HG02759 (cell line): ENCODE results near the gene TIMM50.
"Not testable (repeated sequence)": the region's sequence is repeated elsewhere in the genome, so short reads cannot be mapped to it uniquely, and the experiment has no call there.

Experiments used
- ATAC-seq: cut with Tn5 transposase; IDR thresholded peaks from one replicate; pipeline ENCODE4 v1.9.1; 2021; ENCODE audit warnings: mild to moderate bottlenecking, moderate library complexity; ENCODE audit not compliant: unreplicated experiment

TIMM50 gene

DNA sequence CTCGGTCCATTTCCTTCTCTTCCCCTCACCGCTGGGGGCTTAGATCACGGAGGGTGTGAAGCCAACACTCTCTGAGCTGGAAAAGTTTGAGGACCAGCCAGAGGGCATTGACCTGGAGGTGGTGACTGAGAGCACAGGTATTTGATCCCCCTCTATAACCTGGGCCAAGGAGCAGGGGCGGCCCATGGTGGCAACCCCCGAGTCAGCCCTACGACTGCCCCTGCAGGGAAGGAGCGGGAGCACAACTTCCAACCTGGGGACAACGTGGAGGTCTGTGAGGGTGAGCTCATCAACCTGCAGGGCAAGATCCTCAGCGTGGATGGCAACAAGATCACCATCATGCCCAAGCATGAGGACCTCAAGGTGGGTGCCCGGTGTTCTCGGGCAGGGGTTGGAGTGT is 11.6 kb upstream of the TIMM50 start:
- no peak for ATAC-seq

DNA sequence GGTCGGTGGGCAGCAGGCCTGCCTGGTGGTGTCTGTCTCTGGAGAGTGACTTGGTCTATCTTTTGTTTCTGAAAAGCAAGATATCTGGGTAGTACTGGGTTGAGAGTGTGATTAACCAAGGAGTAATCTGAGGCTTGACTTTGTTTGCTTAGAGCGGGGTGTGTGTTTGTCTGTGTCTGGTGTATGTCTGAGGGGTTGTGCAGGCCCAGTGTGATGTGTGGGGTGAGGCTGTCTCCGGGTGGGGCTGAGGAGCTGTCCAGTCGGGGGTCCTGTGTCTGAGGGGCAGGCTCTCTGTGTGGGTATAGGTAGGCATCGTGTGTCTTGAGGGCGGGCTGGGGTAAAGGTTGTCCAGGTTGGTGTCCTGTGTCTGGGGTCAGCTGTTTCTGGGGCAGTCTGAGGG is 11.1 kb upstream of the TIMM50 start:
- no peak for ATAC-seq

DNA sequence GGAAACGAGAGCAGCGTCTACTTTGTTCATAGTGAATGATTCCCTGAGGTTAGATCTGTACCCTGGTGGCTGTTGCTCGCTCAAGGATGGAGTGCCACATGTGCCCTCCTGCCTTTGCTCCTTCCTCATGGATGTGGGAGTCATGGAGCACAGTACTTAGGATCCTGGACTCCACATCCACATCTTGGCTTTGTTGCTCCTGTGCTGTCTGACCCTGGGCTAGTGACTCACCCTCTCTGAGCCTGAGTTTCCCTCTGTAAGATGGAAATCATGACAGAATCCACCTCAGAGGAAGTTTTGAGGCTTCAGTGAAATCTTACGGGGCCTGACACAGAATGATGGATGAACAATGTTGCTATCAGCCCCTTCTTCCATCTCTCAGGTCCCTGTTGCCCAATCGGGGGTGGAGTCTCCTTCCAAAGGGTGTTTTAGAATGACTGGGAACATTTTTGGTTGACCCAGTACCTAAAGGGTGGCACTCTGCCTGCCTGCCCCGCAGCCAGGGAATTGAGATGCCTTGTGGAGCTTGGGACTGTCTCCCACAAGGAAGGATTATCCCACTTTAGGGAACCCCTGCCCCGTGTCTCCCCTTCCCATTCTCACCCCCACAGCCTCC is 9.8 kb upstream of the TIMM50 start:
- no peak for ATAC-seq

DNA sequence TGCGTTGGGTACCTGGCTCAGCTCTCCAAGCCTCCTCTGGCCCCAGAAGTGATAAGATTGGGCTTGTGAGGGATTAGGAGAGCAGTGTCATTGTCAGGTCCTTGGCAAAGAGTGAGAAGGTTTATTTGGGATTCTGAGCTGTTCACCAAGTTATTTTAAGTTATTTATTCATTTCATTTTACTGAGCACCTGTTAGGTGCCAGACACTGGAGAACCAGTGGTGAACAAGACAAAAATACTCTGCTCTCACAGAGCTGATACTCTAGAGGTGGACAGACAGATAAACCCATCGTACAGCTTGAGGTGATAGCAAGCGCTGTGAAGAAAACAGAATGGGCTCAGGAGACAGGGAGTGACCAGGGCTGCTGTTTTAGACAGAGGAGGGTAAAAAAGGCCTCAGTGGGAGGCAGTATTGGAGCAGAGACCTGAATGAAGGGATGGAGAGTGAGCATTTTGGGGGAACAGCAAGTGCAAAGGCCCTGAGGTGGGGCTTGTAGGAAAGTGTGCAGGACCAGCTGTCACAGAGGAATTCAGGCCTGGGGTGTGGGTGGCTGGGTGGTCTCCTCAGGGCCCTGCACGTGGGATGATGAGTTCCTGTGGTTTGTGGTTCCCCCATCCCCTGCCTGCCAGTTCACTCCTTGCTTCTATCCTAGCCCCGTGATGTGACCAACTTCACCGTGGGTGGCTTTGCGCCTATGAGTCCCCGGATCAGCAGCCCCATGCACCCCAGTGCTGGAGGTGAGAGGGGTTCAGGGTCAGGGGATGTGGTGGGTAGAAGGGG is 8.7 kb upstream of the TIMM50 start:
- ATAC-seq = no peak

DNA sequence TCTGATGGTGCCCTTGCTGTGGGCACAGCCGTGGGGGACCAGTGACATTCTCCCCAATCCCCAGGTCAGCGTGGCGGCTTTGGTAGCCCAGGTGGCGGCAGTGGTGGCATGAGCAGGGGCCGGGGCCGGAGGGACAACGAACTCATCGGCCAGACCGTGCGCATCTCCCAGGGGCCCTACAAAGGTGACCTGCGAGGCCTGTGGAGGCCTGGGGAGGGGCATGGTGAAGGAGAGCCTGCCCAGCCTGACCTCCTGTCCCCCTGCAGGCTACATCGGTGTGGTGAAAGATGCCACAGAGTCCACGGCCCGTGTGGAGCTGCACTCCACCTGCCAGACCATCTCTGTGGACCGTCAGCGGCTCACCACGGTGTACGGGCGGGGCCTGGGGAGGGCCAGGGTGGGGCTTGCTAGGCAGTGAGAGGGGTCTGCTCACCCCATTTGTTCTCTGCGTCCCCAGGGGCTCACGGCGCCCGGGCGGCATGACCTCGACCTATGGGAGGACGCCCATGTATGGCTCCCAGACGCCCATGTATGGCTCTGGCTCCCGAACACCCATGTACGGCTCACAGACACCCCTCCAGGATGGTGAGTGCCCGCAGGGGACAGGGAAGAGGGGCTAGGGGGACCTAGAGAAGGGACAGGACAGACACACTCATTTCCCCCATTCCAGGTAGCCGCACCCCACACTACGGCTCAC is 7.7 kb upstream of the TIMM50 start:
- no peak for ATAC-seq

DNA sequence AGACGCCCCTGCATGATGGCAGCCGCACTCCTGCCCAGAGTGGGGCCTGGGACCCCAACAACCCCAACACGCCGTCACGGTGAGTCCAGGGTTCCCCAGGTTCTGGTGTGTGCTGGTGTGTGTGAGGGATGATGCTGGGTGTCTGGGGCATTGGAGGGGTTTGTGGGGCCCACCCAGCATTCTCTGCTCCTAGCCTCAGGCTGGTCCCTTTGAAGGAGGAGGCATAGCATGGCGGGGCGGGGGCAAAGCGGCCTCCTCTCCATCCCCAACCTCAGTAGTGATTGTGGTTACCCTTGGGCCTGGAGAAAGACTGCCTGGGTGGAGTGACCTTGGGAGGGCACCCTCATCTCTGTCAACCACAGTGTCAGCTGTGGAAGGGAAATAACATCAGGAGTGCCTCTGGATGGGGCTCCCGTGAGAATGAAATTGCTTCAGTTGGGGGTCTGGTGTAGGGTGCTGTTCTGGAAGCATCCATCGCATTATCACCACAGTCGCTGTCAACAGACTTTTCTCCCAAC is 7.1 kb upstream of the TIMM50 start:
- no peak for ATAC-seq

DNA sequence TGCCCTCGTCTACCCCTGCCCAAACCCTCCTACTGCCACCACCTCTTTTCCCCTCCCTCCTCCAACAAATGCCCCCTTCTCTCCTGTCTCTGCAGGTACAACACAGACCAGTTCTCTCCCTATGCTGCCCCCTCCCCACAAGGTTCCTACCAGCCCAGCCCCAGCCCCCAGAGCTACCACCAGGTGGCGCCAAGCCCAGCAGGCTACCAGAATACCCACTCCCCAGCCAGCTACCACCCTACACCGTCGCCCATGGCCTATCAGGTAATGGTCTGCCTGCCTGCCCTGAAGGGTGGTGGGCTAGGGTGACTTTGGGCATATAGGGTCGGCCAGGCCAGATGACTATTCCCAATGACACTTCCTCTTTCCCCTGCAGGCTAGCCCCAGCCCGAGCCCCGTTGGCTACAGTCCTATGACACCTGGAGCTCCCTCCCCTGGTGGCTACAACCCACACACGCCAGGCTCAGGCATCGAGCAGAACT is 6.5 kb upstream of the TIMM50 start:
- no peak for ATAC-seq

DNA sequence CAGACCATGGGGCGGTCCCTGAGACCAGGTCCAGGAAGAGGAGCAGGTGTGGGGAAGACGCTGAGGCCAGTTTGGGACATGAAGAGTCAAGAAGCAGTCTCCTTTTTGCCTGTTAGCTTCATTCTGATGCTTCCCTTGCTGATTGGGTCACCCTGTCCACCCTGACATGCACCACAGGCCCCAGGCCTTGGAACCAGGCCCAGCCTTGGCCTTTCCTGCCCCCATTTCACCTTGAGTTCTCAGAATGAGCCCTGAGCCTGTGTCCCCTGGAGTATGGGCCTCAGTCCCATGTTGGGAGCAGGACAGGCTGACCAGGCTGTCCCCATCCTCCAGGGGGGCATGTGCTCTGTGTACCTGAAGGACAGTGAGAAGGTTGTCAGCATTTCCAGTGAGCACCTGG is 4.9 kb upstream of the TIMM50 start:
- ATAC-seq = no peak

DNA sequence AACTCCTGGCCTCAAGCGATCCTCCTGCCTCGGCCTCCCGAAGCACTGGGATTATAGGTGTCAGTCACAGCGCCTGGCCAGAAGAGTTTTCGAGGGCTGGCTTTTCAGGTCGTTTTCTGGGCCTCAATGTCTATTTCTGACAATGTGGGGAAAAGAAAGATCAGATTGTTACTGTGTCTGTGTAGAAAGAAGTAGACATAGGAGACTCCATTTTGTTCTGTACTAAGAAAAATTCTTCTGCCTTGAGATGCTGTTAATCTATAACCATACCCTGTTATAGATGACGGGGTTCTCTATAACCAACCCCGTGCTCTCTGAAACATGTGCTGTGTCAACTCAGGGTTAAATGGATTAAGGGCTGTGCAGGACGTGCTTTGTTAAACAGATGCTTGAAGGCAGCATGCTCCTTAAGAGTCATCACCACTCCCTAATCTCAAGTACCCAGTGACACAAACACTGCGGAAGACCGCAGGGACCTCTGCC is 1.3 kb upstream of the TIMM50 start:
- ATAC-seq = not testable (repeated sequence)

DNA sequence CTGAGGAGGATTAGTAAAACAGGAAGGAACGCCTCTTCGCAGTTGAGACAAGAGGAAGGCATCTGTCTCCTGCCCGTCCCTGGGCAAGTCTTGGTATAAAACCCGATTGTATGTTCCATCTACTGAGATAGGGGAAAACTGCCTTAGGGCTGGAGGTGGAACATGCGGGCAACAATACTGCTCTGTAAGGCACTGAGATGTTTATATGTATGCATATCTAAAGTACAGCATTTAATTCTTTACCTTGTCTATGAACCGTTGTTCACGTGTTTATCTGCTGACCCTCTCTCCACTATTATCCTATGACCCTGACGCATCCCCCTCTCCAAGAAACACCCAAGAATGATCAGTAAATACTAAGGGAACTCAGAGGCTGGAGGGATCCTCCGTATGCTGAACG is 722 bp upstream of the TIMM50 start:
- ATAC-seq = no peak

DNA sequence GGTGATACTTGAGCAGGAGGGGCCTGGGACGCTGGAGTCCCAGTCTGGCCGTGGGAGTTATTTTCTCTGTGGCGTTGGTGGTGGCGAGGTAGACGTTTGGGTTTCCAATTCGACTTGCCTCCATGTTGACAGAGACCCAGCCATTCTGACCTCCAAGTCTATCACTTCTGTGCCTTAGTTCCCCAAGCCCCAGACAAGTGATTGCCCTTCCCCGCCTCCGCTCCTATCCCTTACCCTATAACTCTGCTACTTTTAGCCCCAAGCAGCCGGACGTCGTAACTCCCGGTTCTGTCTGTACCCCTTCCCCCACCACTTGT is 549 bp downstream of the TIMM50 start:
- no peak for ATAC-seq

DNA sequence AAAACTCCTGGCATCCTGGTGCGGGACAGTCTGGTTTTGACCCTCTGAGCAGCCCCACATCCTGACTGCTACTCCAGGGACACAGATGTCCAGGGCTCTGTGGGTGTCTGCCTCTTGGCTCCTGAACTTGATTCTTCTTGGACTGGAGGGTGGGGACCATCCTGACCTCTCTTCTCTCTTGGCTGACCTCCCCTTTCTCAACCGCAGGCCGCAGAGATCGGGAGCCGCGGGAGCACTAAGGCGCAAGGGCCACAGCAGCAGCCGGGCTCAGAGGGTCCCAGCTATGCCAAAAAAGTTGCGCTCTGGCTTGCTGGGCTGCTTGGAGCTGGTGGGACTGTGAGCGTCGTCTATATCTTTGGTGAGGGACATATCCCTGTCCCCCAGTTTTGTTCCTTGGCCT is 1.0 kb downstream of the TIMM50 start:
- ATAC-seq = no peak

DNA sequence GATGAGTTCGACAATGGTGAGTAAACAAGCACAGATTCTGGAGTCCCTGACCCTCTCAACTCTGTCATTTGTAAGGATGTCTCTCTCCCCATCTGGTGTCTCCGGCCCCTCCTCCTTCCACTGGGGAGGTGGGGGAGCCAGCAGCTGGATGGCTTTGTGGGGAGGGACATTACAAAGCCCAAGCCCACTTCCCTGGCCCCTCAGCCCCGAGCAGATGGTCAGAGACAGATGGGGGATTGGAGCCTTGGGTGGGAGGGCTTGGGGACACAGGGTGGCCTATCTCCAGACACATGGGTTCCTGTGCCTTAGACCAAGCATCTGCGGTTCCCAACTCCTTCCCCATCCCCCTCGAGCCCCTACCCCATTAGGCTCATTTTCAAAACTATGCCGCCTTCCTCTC is 2.5 kb downstream of the TIMM50 start:
- ATAC-seq = no peak

DNA sequence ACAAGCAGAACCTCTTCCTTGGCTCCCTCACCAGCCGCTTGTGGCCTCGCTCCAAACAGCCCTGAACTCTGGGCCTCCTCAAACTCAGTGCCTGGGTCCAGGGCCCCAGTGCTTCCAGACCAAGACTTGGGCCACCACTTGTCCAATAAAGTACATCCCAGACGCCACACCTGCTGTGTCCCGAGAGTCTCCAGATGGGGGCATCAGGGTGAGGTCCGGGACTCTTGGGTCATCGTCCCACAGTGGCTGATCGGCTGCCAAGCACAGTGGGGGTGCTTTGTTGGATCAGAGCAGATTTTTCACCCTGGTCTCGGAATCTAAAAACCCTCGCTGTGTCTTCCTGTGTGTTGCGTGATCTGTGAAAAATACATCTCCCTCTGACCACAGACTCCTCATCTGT is 9.1 kb downstream of the TIMM50 start:
- ATAC-seq = no peak

DNA sequence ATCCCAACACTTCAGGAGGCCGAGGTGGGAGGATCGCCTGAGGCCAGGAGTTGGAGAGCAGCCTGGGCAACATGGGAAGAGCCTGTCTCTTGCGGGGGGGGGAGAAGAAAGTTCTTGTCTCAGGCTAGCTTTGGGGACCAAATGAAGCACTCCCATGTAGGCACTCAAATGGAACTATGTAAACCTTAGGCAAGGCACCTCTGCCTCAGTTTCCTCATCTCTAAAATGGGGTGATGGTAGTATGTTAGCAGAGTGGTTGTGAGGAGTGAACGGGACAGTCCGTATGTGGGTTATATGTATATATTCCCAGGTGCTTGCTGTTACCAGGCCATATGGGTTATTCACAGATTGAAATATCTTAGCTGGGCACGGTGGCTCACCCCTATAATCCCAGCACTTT is 11.6 kb downstream of the TIMM50 start:
- ATAC-seq = no peak

DNA sequence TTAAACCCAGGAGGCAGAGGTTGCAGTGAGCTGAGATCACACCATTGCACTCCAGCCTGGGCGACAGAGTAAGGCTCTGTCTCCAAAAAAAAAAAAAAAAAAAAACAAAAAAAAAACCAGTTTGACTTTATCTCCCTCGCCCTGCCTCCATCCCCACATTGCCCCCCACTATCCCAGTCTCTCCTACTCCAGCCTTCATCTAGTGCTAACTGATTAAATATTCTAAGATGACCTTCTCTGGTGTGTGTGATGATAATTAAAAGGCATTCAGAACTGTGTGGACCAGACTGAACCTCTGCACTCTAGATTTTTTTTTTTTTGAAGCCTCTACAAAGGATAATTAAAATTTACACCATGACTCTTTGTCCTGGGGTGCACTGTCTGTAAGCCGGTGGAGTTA is 12.2 kb downstream of the TIMM50 start:
- no peak for ATAC-seq

DNA sequence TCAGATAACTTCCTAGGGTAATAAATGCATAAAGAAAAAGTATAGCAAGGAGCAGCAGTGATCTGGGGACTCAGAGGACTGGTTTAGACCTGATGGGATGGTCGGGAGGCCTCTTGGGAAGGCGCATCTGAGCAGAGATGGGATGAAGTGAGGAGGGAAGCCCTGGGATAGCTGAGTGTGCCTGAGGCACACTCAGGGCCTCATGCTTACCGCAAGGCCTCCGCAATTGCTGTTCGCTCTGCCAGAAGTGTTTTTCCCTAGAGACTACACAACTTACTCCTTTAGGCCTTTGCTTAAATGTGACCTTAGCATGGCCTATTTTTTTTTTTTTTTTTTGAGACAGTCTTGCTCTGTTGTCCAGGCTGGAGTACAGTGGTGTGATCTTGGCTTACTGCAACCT is 14.0 kb downstream of the TIMM50 start:
- ATAC-seq = no peak

DNA sequence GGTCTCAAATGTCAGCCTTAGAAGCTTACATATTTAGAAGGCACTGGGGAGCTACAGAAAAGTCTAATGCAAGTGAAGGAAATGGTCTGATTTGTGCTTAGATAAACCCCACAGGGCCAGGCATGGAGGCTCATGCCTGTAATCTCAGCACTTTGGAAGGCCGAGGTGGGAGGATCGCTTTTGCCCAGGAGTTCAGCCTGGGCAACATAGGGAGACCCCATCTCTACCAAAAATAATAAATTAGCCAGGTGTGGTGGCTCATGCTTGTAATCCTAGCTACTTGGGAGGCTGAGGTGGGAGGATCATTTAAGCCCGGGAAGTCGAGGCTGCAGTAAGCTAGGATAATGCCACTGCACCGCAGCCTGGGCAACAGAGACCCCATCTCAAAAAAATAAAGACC is 15.4 kb downstream of the TIMM50 start:
- no peak for ATAC-seq

DNA sequence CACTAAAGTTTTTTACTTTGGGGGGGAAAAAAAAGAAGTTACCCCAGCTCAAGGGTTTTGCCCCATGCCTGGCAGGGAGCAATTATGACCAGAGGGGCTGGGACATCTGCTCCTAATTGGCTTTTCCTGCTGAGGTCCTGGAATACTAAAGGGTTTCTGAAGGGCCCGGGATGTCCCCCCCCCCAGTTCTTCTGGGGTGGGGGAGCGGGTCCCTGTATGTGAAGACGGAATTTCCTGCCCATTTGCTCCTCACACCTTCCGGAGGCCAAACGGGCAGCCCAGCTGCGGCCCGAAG is 17.0 kb downstream of the TIMM50 start:
- ATAC-seq = no peak

DNA sequence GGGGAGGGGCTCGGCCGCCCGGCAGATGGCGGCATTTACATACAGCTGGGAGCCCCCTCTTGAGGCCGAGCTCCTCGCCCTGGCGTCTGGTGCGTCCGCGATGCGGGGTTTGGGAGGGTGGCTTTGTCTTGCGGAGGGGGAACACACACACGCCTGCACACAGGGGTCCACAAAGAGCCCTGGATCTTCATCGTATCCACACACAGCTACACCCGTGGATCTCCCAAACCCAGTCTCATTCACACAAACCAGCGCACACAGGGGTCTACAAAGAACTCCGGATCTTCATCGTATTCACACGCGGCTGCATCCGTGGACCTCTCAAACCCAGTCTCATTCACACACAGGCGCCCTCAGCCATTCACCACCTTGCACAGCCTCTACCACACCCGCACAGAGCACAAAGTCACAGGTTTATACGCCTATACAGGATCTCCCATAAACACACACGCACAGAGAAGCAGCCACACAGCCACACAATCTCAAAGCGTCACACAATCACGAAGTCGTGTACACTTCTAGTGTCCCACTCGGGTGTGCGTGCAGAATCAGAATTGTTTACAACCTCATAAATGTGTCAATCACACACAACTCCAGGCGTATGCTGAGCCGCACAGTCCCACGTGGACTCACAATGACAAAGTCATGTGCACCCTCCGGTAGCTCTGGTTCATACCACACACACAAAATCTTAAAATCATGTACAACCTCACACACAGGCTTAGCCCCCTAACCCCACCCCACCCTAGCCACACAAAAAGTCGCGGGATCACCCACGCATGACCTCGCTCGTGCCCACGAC is 17.6 kb downstream of the TIMM50 start:
- ATAC-seq = no peak
